ENCODE data around the gene SPDYC. TPM values are rescaled to one million over a fixed set of nuclear protein-coding genes. Genes with fewer than 3 reads are reported as not detected.

SPDYC gene
- total and polyA plus RNA-seq, 9 of the 15 experiments (the other 6 are each of a cell fraction or from before 2014, with no cell fraction given): 4.4 to 18.8 (median 9.2) TPM

DNA sequence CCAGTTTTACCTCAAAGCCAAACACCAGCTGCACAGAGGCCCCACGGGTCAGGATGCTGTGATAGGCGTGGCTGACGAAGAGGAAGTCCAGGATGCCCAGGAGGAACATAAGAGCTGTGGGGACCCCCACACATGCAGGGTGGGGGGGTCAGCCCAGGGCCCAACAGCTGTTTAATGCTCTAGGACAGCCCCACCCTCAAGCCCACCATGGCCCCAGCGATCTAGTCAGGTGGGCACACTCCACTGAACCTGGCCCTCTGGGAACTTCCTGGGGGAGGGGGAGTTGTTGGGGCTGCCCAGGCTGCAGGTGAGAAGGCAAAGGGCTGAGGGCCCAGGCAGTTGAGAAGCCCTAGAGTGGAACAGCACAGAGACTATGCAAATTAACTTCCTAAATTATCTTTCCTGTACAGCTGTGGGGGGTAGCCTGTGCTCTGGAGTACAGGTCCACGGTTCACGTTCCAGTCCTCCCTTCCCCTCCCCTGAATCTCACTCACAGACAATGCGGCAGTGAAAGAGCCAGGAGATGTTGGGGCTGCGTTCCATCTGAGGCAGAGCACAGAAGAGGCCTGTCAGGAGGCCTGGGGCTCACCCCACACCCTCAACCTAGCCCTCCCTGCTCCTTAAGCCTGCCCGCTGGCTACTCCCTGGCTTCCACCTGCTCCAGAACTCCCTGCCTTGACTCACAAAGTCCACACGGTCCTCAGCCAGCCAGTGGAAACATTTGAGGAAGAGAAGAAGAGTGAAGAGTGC is 37.6 kb upstream of the SPDYC start:
- in situ Hi-C loops (cut with MboI): no loop called here
- no TSS peak for BruUV-seq (replicated peaks)
- TF ChIP-seq KLF10 (CRISPR knock-in tag; IDR thresholded peaks at IDR 0.05) (no peak), CBFA2T3 (IDR thresholded peaks at IDR 0.05) (peak; percentile 49), TCF3 (CRISPR knock-in tag; IDR thresholded peaks at IDR 0.05) (0 out of 2 replicates have a peak, but pooled peaks have one; percentile 35)
- TF ChIP-seq, protein P1, sequence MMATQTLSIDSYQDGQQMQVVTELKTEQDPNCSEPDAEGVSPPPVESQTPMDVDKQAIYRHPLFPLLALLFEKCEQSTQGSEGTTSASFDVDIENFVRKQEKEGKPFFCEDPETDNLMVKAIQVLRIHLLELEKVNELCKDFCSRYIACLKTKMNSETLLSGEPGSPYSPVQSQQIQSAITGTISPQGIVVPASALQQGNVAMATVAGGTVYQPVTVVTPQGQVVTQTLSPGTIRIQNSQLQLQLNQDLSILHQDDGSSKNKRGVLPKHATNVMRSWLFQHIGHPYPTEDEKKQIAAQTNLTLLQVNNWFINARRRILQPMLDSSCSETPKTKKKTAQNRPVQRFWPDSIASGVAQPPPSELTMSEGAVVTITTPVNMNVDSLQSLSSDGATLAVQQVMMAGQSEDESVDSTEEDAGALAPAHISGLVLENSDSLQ (IDR thresholded peaks at IDR 0.05): no peak
- H3K36me3 ChIP-seq (ENCODE audit: control insufficient read depth, insufficient read depth, low read length): peaks cover 55% of the 10 kb centered on the region
- H3K27me3 ChIP-seq (ENCODE audit: control insufficient read depth in 2 of 2, insufficient read depth in 2 of 2, low read length in 2 of 2): no peaks in the 10 kb centered on the region; a peak in 1 of 5 replicates
- peaks cover 4% of the 10 kb centered on the region for H3K9me1 ChIP-seq (ENCODE audit: control insufficient read depth, insufficient read depth, low read length)
- peak overlapping the region; percentile 96; the same call in 1 of the 2 replicates for H3K4me3 ChIP-seq
- peak overlapping the region; percentile 47; the same call in 2 of the 3 replicates for H3K27ac ChIP-seq (ENCODE audit: extremely low read depth, low read depth, low read length)
- H3K9me3 ChIP-seq (replicated peaks; ENCODE audit: control insufficient read depth, insufficient read depth, low read depth, low read length): no peaks in the 10 kb centered on the region
- ChIA-PET POLR2A (interaction anchor here (0.6 to 8.4 kb wide), 5 partner anchors 12 to 136 kb away, joined by 3 to 182 read pairs (median 4); partner anchors contain the start of genes BATF2, FAU, MRPL49 and SPDYC), CTCF (ENCODE audit: low intra/inter-chr PET ratio) (no interaction called here)
- H4K20me1 ChIP-seq (replicated peaks; ENCODE audit: control insufficient read depth, insufficient read depth, low read length): peaks cover 9% of the 10 kb centered on the region; the same call in 1 of the 2 replicates
- DNase-seq (ENCODE audit: extremely low read depth in 1 of 4, low spot score in 3 of 4) (peak in 1 of 4 experiments; percentile 63), ATAC-seq (no peak), FAIRE-seq (no peak)
- peaks cover 41% of the 10 kb centered on the region for H3K79me2 ChIP-seq (ENCODE audit: control insufficient read depth, insufficient read depth, low read length)
- no peak overlapping the region for H2AFZ ChIP-seq (ENCODE audit: low read depth, low read length)
- intact Hi-C loops (cut with micrococcal nuclease): no loop called here
- WGBS (ENCODE audit: insufficient coverage, low coverage, missing lambda C conversion rate): 49% methylated on average over 8 of the region's 10 CpGs
- peak overlapping the region; percentile 98 for H3K4me2 ChIP-seq (ENCODE audit: insufficient read depth, low read length)
- peaks cover 21 to 49% of the 10 kb centered on the region in 2 experiments; a peak in 4 of 5 replicates for H3K4me1 ChIP-seq (replicated peaks in 1 of 2; ENCODE audit: control insufficient read depth in 2 of 2, insufficient read depth in 2 of 2, low read length in 2 of 2)
- peak overlapping the region; percentile 98 to 99 for H3K9ac ChIP-seq (ENCODE audit: insufficient read depth in 1 of 2, low read depth in 2 of 2, low read length in 2 of 2)
